ENCODE results near the gene NPPB. TPM values are rescaled to one million over a fixed set of nuclear protein-coding genes. Genes with fewer than 3 reads are reported as not detected.

NPPB gene
- total and polyA plus RNA-seq, 2 experiments from 2014 or later = 0.95 TPM; not detected in 1

- H3K4me1 ChIP-seq (ENCODE audit: insufficient read depth) = no peaks in the 10 kb centered on the region
- H3K27ac Mint-ChIP-seq = no peak overlapping the region
- H3K4me3 ChIP-seq = no peak overlapping the region
- H3K4me1 Mint-ChIP-seq = no peaks in the 10 kb centered on the region; the same call in 2 of the 3 replicates
- no peaks in the 10 kb centered on the region for H3K9me2 ChIP-seq (ENCODE audit: insufficient read depth)
- no peaks in the 10 kb centered on the region for H4K20me1 ChIP-seq (replicated peaks; ENCODE audit: insufficient read depth)
- H3K36me3 ChIP-seq (ENCODE audit: insufficient read depth) = no peaks in the 10 kb centered on the region
- no peak for TF ChIP-seq ETS1 (IDR thresholded peaks at IDR 0.05)
- no peaks in the 10 kb centered on the region for H3F3A ChIP-seq (replicated peaks; ENCODE audit: low read depth)
- H3K27ac ChIP-seq (ENCODE audit: low read depth) = no peak overlapping the region
- no peaks in the 10 kb centered on the region for H3K27me3 ChIP-seq (ENCODE audit: insufficient read depth)
- ATAC-seq (no peak), DNase-seq (ENCODE audit: low spot score) (no peak)
- no peak overlapping the region for H3K4me2 ChIP-seq
- no peaks in the 10 kb centered on the region for H3K79me2 ChIP-seq (replicated peaks; ENCODE audit: insufficient read depth)
- H3K4me3 Mint-ChIP-seq = no peak overlapping the region
- H3K9me3 Mint-ChIP-seq = no peaks in the 10 kb centered on the region
- peaks cover 17% of the 10 kb centered on the region for H3K27me3 Mint-ChIP-seq (ENCODE audit: insufficient read depth, low read depth, poor library complexity)
- H2AFZ ChIP-seq = peak overlapping the region; percentile 78; the same call in 1 of the 2 replicates
- H3K36me3 Mint-ChIP-seq (ENCODE audit: low read depth) = no peaks in the 10 kb centered on the region; the same call in 2 of the 3 replicates
These were observed 15.5 kb upstream of the NPPB start for GRCh38 chr1:11874258-11874562.

GRCh38 chr1:11873395-11874257 lies 14.9 kb upstream of the NPPB start:
- no peak overlapping the region for H3K4me3 Mint-ChIP-seq
- H3K27me3 Mint-ChIP-seq (ENCODE audit: insufficient read depth, low read depth, poor library complexity) = peaks cover 17% of the 10 kb centered on the region
- no peak for DNase-seq (ENCODE audit: low spot score)
- H3K27me3 ChIP-seq (ENCODE audit: insufficient read depth) = no peaks in the 10 kb centered on the region
- H3K9me3 Mint-ChIP-seq = no peaks in the 10 kb centered on the region
- H3K4me3 ChIP-seq = no peak overlapping the region
- no peak overlapping the region for H2AFZ ChIP-seq
- H3K27ac ChIP-seq (ENCODE audit: low read depth) = no peak overlapping the region
- no peaks in the 10 kb centered on the region for H3K79me2 ChIP-seq (replicated peaks; ENCODE audit: insufficient read depth)
- no peaks in the 10 kb centered on the region for H3K36me3 ChIP-seq (ENCODE audit: insufficient read depth)
- no peaks in the 10 kb centered on the region for H4K20me1 ChIP-seq (replicated peaks; ENCODE audit: insufficient read depth)
- H3K9me2 ChIP-seq (ENCODE audit: insufficient read depth) = no peaks in the 10 kb centered on the region
- H3F3A ChIP-seq (replicated peaks; ENCODE audit: low read depth) = no peaks in the 10 kb centered on the region
- H3K4me1 Mint-ChIP-seq = no peaks in the 10 kb centered on the region
- peak; percentile 38 for ATAC-seq
- H3K4me2 ChIP-seq = no peak overlapping the region
- H3K4me1 ChIP-seq (ENCODE audit: insufficient read depth) = no peaks in the 10 kb centered on the region
- H3K36me3 Mint-ChIP-seq (ENCODE audit: low read depth) = no peaks in the 10 kb centered on the region; the same call in 2 of the 3 replicates
- no peak overlapping the region for H3K27ac Mint-ChIP-seq
- TF ChIP-seq EZH2 (IDR thresholded peaks at IDR 0.05; ENCODE audit: low read depth, unreplicated experiment) (no peak), NANOG (IDR thresholded peaks at IDR 0.05; ENCODE audit: borderline replicate concordance) (no peak), CTCF (conservative IDR thresholded peaks at IDR 0.05; ENCODE audit: low read depth in 2 of 2) (no peak), ZNF331 (CRISPR knock-in tag; IDR thresholded peaks at IDR 0.05; ENCODE audit: low read depth) (no peak), ZNF114 (CRISPR knock-in tag; IDR thresholded peaks at IDR 0.05) (no peak), STAT1 (IDR thresholded peaks at IDR 0.05; ENCODE audit: unreplicated experiment) (no peak), POLR2AphosphoS5 (IDR thresholded peaks at IDR 0.05; ENCODE audit: low read depth) (no peak), REST (IDR thresholded peaks at IDR 0.05; ENCODE audit: unreplicated experiment) (no peak)

Measured in GM23338 (cell line).